OCI-LY3 (cell line): ENCODE data around the gene TRPV4.

Experiments used
- EZH2phosphoT487 ChIP-seq: fragments of 200-600 bp; shearing (Covaris generic); IDR thresholded peaks from 2 replicates; pipeline ENCODE4 v1.6.1; 2018; ENCODE audit warnings: antibody characterized with exemption, mixed run types, low read depth
- TF ChIP-seq, protein P1 (sequence below): fragments of 200-600, 300-600 bp; sonication (generic); IDR thresholded peaks from 2 replicates; pipeline ENCODE4 v1.5.1; 2014; ENCODE audit warnings: antibody characterized with exemption, low read length, low read depth

DNA sequence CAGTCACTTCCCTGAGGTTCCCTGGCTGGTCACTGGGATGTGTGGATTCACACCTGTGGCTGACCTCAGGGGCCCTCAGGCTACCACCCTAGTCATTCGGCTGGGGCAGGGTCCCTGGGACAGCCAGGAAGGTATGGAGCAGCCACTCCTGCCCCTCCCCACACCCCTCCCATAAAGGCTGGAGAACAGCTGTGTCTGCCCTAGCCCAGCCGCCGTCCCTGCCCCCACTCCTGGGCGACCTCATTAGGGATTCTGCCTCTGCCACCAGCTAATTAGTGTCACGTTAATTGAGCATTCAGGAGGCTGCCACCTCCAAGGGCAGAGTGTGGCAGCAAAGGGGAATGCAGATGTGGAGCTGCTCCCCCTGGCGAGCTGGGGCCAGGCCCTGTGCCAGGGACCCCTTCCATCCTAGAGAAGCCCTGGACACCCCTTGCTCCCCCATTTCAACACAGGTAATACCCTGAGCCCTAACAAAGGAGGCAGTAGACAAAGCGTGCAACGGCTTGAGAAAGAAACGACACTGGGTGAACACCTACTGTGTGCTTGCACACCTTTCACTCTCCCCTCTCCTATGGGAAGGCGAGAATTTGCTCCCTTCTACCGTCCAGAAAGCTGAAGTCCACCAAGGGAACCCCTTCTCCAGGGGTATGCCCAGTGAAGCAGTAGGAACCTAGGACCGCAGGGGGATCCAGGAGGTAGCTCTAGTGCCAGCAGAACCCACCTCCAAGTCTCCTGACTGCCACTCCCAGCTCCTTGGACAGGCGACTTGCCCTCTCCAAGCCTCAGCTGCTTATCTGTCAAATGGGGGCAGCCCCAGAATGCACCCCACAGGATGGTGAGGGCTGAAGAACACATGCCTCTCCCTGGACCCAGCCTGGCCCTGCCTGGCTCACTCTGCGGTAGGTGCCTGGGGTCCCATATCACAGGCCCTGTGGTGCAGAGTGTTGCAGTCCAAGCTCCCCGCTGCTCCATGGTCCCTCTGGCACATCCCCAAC, 74.5 kb downstream of the TRPV4 start:
- TF ChIP-seq, protein P1, sequence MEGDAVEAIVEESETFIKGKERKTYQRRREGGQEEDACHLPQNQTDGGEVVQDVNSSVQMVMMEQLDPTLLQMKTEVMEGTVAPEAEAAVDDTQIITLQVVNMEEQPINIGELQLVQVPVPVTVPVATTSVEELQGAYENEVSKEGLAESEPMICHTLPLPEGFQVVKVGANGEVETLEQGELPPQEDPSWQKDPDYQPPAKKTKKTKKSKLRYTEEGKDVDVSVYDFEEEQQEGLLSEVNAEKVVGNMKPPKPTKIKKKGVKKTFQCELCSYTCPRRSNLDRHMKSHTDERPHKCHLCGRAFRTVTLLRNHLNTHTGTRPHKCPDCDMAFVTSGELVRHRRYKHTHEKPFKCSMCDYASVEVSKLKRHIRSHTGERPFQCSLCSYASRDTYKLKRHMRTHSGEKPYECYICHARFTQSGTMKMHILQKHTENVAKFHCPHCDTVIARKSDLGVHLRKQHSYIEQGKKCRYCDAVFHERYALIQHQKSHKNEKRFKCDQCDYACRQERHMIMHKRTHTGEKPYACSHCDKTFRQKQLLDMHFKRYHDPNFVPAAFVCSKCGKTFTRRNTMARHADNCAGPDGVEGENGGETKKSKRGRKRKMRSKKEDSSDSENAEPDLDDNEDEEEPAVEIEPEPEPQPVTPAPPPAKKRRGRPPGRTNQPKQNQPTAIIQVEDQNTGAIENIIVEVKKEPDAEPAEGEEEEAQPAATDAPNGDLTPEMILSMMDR: no peak
- TF ChIP-seq EZH2phosphoT487: no peak
